Muscle layer of duodenum (tissue), 2 donors: Measurements from ENCODE around the gene RPL12.

Experiments used
- H3K27ac ChIP-seq: one replicate; pipeline ENCODE4 v1.7.0; 2013; ENCODE audit warnings: mild to moderate bottlenecking, low read length
- H3K27me3 ChIP-seq: one replicate; pipeline ENCODE4 v1.7.0; 2013; ENCODE audit warnings: low read depth, mild to moderate bottlenecking, control low read depth, low read length
- H3K36me3 ChIP-seq, 2 donors: one replicate each; pipeline ENCODE4 v1.7.0; 2013; ENCODE audit warnings: low read length in 2 of 2, control low read depth in 1 of 2, mild to moderate bottlenecking in 1 of 2; ENCODE audit not compliant: insufficient read depth in 2 of 2, control insufficient read depth in 1 of 2
- H3K4me1 ChIP-seq, 2 donors: one replicate each; pipeline ENCODE4 v1.7.0; 2013; ENCODE audit warnings: low read length in 2 of 2, mild to moderate bottlenecking in 2 of 2, control low read depth in 1 of 2, moderate library complexity in 1 of 2; ENCODE audit not compliant: insufficient read depth in 2 of 2, control insufficient read depth in 1 of 2
- H3K4me3 ChIP-seq, 2 donors: one replicate each; pipeline ENCODE4 v1.7.0; 2013; ENCODE audit warnings: low read length in 2 of 2, low read depth in 1 of 2, mild to moderate bottlenecking in 1 of 2
- H3K9me3 ChIP-seq, 2 donors: one replicate each; pipeline ENCODE4 v1.7.0; 2013; ENCODE audit warnings: low read length in 2 of 2, control low read depth in 1 of 2, mild to moderate bottlenecking in 1 of 2; ENCODE audit not compliant: control insufficient read depth in 1 of 2
- donor health status: healthy.

Gene RPL12

GRCh38 chr9:127417131-127418036 lies 33.8 kb downstream of the RPL12 start:
- H3K4me3 ChIP-seq: no peak overlapping the region
- no peak overlapping the region for H3K27ac ChIP-seq
- no peaks in the 10 kb centered on the region for H3K36me3 ChIP-seq
- H3K9me3 ChIP-seq: no peaks in the 10 kb centered on the region
- H3K4me1 ChIP-seq: peaks cover under 1 to 45% of the 10 kb centered on the region in 2 donors
- no peaks in the 10 kb centered on the region for H3K27me3 ChIP-seq

- peaks cover 0 to 38% of the 10 kb centered on the region in 2 donors for H3K4me1 ChIP-seq
- H3K4me3 ChIP-seq: no peak overlapping the region
- no peaks in the 10 kb centered on the region for H3K9me3 ChIP-seq
- no peak overlapping the region for H3K27ac ChIP-seq
- H3K36me3 ChIP-seq: no peaks in the 10 kb centered on the region
- no peaks in the 10 kb centered on the region for H3K27me3 ChIP-seq
Measured at GRCh38 chr9:127415657-127416056, 35.5 kb downstream of the RPL12 start.

GRCh38 chr9:127415141-127415540 lies 36.1 kb downstream of the RPL12 start:
- Histone ChIP-seq H3K27ac (no peak overlapping the region), H3K27me3 (no peaks in the 10 kb centered on the region), H3K36me3 (no peaks in the 10 kb centered on the region), H3K4me3 (no peak overlapping the region), H3K9me3 (no peaks in the 10 kb centered on the region), H3K4me1 (peaks cover 0 to 38% of the 10 kb centered on the region in 2 donors)

DNA sequence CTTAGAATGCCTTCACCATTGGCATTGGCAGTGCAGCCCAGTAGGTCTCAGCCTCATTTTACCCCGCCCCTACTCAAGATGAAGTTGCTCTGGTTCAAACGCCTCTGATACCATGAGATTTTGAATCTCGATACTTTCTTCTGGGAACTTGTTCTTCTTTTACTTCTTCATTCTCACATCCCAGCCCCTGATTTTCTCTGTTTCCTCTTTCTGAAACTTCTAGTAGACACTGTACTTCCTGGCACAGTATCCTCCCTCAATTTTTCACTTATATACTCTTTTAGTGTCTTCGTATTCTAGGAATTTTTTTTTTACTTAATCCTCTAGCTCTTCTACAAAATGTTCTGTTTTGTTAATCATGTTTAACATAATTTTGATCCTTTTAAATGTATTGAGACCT lies 40.1 kb downstream of the RPL12 start:
- H3K27me3 ChIP-seq: no peaks in the 10 kb centered on the region

DNA sequence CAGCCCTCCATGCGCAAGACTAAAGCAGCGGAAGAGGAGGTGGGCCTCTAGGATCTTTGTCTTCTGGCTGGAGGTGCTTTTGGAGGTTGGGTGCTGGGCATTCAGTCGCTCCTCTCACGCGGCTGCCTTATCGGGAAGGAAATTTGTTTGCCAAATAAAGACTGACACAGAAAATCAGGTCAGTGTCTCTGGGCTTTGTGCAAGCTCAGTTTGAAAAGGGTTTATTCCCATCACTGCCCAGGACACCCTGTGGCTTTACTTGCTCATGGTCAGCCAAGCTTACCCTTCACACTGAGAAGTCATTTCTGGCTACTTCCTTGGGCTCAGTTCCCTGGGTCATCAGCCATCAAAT lies 43.7 kb downstream of the RPL12 start:
- Histone ChIP-seq H3K4me3 (no peak overlapping the region), H3K27ac (no peak overlapping the region), H3K4me1 (peaks cover 0 to 7% of the 10 kb centered on the region in 2 donors), H3K36me3 (peaks cover 19 to 43% of the 10 kb centered on the region in 2 donors), H3K9me3 (no peaks in the 10 kb centered on the region), H3K27me3 (no peaks in the 10 kb centered on the region)

More for the DNA sequence above, 40.1 kb downstream of the RPL12 start:
- Histone ChIP-seq H3K9me3 (no peaks in the 10 kb centered on the region), H3K4me1 (peaks cover 0 to 22% of the 10 kb centered on the region in 2 donors), H3K36me3 (peaks cover 7 to 14% of the 10 kb centered on the region in 2 donors), H3K4me3 (no peak overlapping the region), H3K27ac (no peak overlapping the region)

DNA sequence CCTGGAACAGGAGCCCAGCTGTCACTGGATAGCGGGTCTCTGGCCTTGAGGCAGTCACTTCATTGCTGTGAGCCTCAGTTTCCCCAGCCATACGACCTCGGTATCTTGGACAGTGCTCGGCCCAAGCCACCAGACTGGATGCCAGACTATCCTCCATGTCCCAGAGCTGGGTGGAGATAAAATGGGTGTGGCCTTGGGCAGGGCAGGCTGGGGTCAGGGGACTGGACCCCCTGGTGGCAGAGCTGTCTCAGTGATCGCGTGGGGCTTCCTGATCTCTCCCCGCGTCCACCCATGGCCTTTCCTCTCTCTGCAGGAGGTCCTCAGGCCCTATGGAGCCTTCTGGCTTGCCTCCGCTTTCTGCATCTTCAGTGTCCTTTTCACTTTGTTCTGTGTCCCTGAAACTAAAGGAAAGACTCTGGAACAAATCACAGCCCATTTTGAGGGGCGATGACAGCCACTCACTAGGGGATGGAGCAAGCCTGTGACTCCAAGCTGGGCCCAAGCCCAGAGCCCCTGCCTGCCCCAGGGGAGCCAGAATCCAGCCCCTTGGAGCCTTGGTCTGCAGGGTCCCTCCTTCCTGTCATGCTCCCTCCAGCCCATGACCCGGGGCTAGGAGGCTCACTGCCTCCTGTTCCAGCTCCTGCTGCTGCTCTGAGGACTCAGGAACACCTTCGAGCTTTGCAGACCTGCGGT lies 44.3 kb downstream of the RPL12 start:
- Histone ChIP-seq H3K27me3 (no peaks in the 10 kb centered on the region), H3K27ac (no peak overlapping the region), H3K4me3 (no peak overlapping the region), H3K9me3 (no peaks in the 10 kb centered on the region), H3K4me1 (peaks cover 0 to 7% of the 10 kb centered on the region in 2 donors), H3K36me3 (peaks cover 19 to 43% of the 10 kb centered on the region in 2 donors)

- Histone ChIP-seq H3K27me3 (no peaks in the 10 kb centered on the region), H3K4me3 (no peak overlapping the region), H3K9me3 (no peaks in the 10 kb centered on the region), H3K27ac (no peak overlapping the region), H3K4me1 (peaks cover 0 to 7% of the 10 kb centered on the region in 2 donors), H3K36me3 (peaks cover 25 to 53% of the 10 kb centered on the region in 2 donors)
Measured at GRCh38 chr9:127405344-127406125, 45.7 kb downstream of the RPL12 start.

- peaks cover 28 to 58% of the 10 kb centered on the region in 2 donors for H3K36me3 ChIP-seq
- H3K4me1 ChIP-seq: peaks cover 0 to 7% of the 10 kb centered on the region in 2 donors
- H3K4me3 ChIP-seq: no peak overlapping the region
- H3K27ac ChIP-seq: no peak overlapping the region
- H3K9me3 ChIP-seq: no peaks in the 10 kb centered on the region
- no peaks in the 10 kb centered on the region for H3K27me3 ChIP-seq
Measured at GRCh38 chr9:127404631-127405030, 46.6 kb downstream of the RPL12 start.

DNA sequence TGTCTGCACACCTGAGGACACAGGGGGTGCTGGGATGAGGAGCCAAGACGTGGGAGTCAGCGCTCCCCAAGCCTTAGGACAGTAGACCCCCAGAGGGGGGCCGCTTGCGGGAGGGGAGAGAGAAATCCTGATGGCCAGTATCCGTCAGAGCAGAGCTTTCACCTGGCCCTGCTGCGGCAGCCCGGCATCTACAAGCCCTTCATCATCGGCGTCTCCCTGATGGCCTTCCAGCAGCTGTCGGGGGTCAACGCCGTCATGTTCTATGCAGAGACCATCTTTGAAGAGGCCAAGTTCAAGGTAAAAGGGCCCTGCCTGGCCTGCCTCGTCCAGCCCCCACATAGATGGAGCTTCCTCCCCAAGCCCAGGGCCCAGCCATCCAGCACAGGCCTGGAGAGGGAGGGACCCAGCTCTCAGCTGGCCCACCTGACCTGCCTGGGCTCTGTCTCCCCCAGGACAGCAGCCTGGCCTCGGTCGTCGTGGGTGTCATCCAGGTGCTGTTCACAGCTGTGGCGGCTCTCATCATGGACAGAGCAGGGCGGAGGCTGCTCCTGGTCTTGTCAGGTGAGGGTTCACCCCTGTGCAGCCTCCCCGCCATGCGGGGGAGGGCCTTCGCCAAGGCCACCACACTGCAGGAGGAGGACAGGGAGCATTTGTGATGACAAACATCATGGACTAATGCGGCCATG lies 47.6 kb downstream of the RPL12 start:
- no peak overlapping the region for H3K27ac ChIP-seq
- H3K36me3 ChIP-seq: peaks cover 28 to 58% of the 10 kb centered on the region in 2 donors
- H3K4me1 ChIP-seq: peaks cover 0 to 14% of the 10 kb centered on the region in 2 donors
- no peak overlapping the region for H3K4me3 ChIP-seq
- no peaks in the 10 kb centered on the region for H3K9me3 ChIP-seq
- no peaks in the 10 kb centered on the region for H3K27me3 ChIP-seq

GRCh38 chr9:127402401-127403090 lies 48.7 kb downstream of the RPL12 start:
- no peaks in the 10 kb centered on the region for H3K9me3 ChIP-seq
- H3K27me3 ChIP-seq: no peaks in the 10 kb centered on the region
- H3K27ac ChIP-seq: no peak overlapping the region
- no peak overlapping the region for H3K4me3 ChIP-seq
- peaks cover 27 to 58% of the 10 kb centered on the region in 2 donors for H3K36me3 ChIP-seq
- H3K4me1 ChIP-seq: peaks cover 0 to 21% of the 10 kb centered on the region in 2 donors
